Measurements from ENCODE around the gene ADM2.
"Not testable (repeated sequence)": the region's sequence is repeated elsewhere in the genome, so short reads cannot be mapped to it uniquely, and the experiment has no call there.

The ADM2 gene

GRCh38 chr22:50526834-50527801 is 45.8 kb downstream of the ADM2 start:
- no peak for DNase-seq

- no peak for DNase-seq
Measured at GRCh38 chr22:50527921-50528681, 46.8 kb downstream of the ADM2 start.

GRCh38 chr22:50528682-50529415 is 47.5 kb downstream of the ADM2 start:
- DNase-seq, result no peak

GRCh38 chr22:50529416-50529896 is 48.1 kb downstream of the ADM2 start:
- no peak for DNase-seq

- no peak for DNase-seq
Measured at GRCh38 chr22:50529897-50530579, 48.7 kb downstream of the ADM2 start, which contains the start of gene TYMP. TSS of gene TYMP (minus strand) at chr22:50530012. CDS start at chr22:50529709, 303 bp downstream.

GRCh38 chr22:50530580-50530876 is 49.2 kb downstream of the ADM2 start:
- DNase-seq, result no peak

- no peak for DNase-seq
Measured at GRCh38 chr22:50530877-50531545, 49.7 kb downstream of the ADM2 start.

GRCh38 chr22:50531546-50531961 is 50.2 kb downstream of the ADM2 start:
- DNase-seq, result no peak

GRCh38 chr22:50531962-50532674 is 50.8 kb downstream of the ADM2 start:
- DNase-seq, result no peak

- DNase-seq, result no peak
Measured at GRCh38 chr22:50532824-50533796, 51.8 kb downstream of the ADM2 start.

GRCh38 chr22:50533856-50534711 is 52.7 kb downstream of the ADM2 start:
- DNase-seq, result not testable (repeated sequence)

GRCh38 chr22:50535113-50535512 is 53.8 kb downstream of the ADM2 start:
- DNase-seq, result no peak
